HepG2 (cell line): ENCODE measurements around the gene SLC39A2. TPM values are rescaled to one million over a fixed set of nuclear protein-coding genes. Genes with fewer than 3 reads are reported as not detected.

ENCODE experiments used
- ATAC-seq: fragments of 200-7000 bp; cut with Tn5 transposase; 3 replicates; pipeline ENCODE4 v1.9.1; 2020; ENCODE audit warnings: mild to moderate bottlenecking, moderate library complexity
- Bru-seq: library from RNA; stranded (reverse); fragments of 400-500 nt; gene quantifications from one replicate; lab custom pipeline; 2021; lab: Mats Ljungman, UMichigan
- BruChase-seq, 2 experiments: library from RNA; stranded (reverse); fragments of 400-500 nt; gene quantifications; one replicate each; lab custom pipeline; 2021; lab: Mats Ljungman, UMichigan
- BruUV-seq: library from RNA; stranded (reverse); fragments of 400-500 nt; replicated peaks from 2 replicates; lab custom pipeline; 2021; lab: Mats Ljungman, UMichigan
- CTCF ChIA-PET: fragments of 300-600 bp; formaldehyde crosslinking; extraction: SDS; loops from one replicate; lab custom pipeline; 2021; ENCODE audit warnings: low total read pairs, inconsistent platforms, low intra/inter-chr PET ratio; lab: Yijun Ruan, JAX
- POLR2A ChIA-PET: fragments of 350-600 bp; sonication (Branson Sonifier 250); formaldehyde crosslinking; loops from one replicate; lab custom pipeline; 2020; ENCODE audit warnings: antibody characterized with exemption, inconsistent platforms; lab: Yijun Ruan, JAX
- DNase-seq: peaks from one replicate; pipeline ENCODE4 v3.0.0-alpha.2; 2015; ENCODE audit warnings: low spot score
- FAIRE-seq: peaks from 3 replicates; lab custom pipeline; 2011; peaks lifted over from hg19 to GRCh38; lab: Jason Lieb, UNC
- H2AFZ ChIP-seq: one replicate; pipeline ENCODE4 v1.6.1; 2011; ENCODE audit warnings: low read length, inconsistent platforms
- H3K27ac ChIP-seq: fragments of 300-600 bp; 3 replicates; pipeline ENCODE4 v1.8.0; 2011; ENCODE audit warnings: mixed run types, mild to moderate bottlenecking, mixed read lengths, low read length, inconsistent platforms; ENCODE audit not compliant: insufficient read depth; ENCODE audit errors: extremely low read length
- H3K27me3 ChIP-seq, 2 experiments: fragments of 200-600 bp in 1 of 2; 2 replicates in 1 of 2; 3 replicates in 1 of 2; pipeline versions ENCODE4 v1.6.0 to v1.8.0; 2011; ENCODE audit warnings: low read length in 2 of 2, mild to moderate bottlenecking in 2 of 2, moderate library complexity in 2 of 2, inconsistent platforms in 1 of 2; ENCODE audit not compliant: insufficient read depth in 2 of 2, control insufficient read depth in 1 of 2
- H3K36me3 ChIP-seq, 2 experiments: fragments of 200-600 bp in 1 of 2; replicated peaks in 1 of 2; 2 replicates in 1 of 2; 3 replicates in 1 of 2; pipeline versions ENCODE4 v1.5.1 to v1.8.0; 2011; ENCODE audit warnings: low read length in 2 of 2, inconsistent platforms in 1 of 2; ENCODE audit not compliant: insufficient read depth in 2 of 2, control insufficient read depth in 1 of 2
- H3K4me1 ChIP-seq: 2 replicates; pipeline ENCODE4 v1.5.1; 2012; ENCODE audit warnings: low read length, inconsistent platforms; ENCODE audit not compliant: insufficient read depth
- H3K4me2 ChIP-seq: 2 replicates; pipeline ENCODE4 v1.6.0; 2011; ENCODE audit warnings: low read depth, low read length, inconsistent platforms
- H3K4me3 ChIP-seq, 3 experiments: fragments of 200-600 bp in 1 of 3; sonication (generic), shearing (Covaris generic) in 1 of 3; replicated peaks in 1 of 3; 2 replicates each; pipeline ENCODE4 v1.5.1; 2011 to 2016; ENCODE audit warnings: low read length in 3 of 3, inconsistent platforms in 2 of 3, low read depth in 2 of 3, mild to moderate bottlenecking in 2 of 3, control low read depth in 1 of 3, mixed read lengths in 1 of 3; ENCODE audit not compliant: insufficient read depth in 1 of 3
- H3K79me2 ChIP-seq: one replicate; pipeline ENCODE4 v1.6.1; 2011; ENCODE audit warnings: low read length, inconsistent platforms; ENCODE audit not compliant: insufficient read depth
- H3K9ac ChIP-seq: 2 replicates; pipeline ENCODE4 v1.6.0; 2011; ENCODE audit warnings: mild to moderate bottlenecking, low read depth, low read length, inconsistent platforms; ENCODE audit not compliant: insufficient read depth
- H3K9me3 ChIP-seq: 2 replicates; pipeline ENCODE4 v1.5.1; 2012; ENCODE audit warnings: mild to moderate bottlenecking, low read length
- H4K20me1 ChIP-seq: 2 replicates; pipeline ENCODE4 v1.6.0; 2011; ENCODE audit warnings: inconsistent platforms, mild to moderate bottlenecking, low read length, moderate library complexity; ENCODE audit not compliant: insufficient read depth
- ARID3A ChIP-seq: IDR thresholded peaks from 2 replicates; pipeline ENCODE4 v1.6.1; 2012; ENCODE audit warnings: low read depth, low read length, improper control_type of control experiment
- CSRNP2 ChIP-seq: sonication (generic); formaldehyde crosslinking; conservative IDR thresholded peaks from 2 replicates; pipeline ENCODE4 v1.8.0; 2022; ENCODE audit warnings: low read depth, missing genetic modification reagents
- FOXJ3 ChIP-seq: sonication (generic); formaldehyde crosslinking; IDR thresholded peaks from 2 replicates; pipeline ENCODE4 v1.4.0; 2020; ENCODE audit warnings: missing genetic modification reagents, mild to moderate bottlenecking, borderline replicate concordance
- HCFC1 ChIP-seq: fragments of 150-350 bp; IDR thresholded peaks from 2 replicates; pipeline ENCODE4 v1.6.1; 2014; ENCODE audit warnings: low read depth, low read length
- HOXA9 ChIP-seq: sonication (generic); formaldehyde crosslinking; IDR thresholded peaks from 2 replicates; pipeline ENCODE4 v1.8.1; 2022; ENCODE audit warnings: missing genetic modification reagents, mild to moderate bottlenecking, moderate library complexity, borderline replicate concordance
- ZBTB37 ChIP-seq: sonication (generic); formaldehyde crosslinking; IDR thresholded peaks from 2 replicates; pipeline ENCODE4 v1.4.0; 2020; ENCODE audit warnings: mild to moderate bottlenecking, missing genetic modification reagents
- ZFP36L2 ChIP-seq: sonication (generic); formaldehyde crosslinking; IDR thresholded peaks from 2 replicates; pipeline ENCODE4 v1.4.0; 2020; ENCODE audit warnings: missing genetic modification reagents
- ZSCAN5A ChIP-seq: sonication (generic); formaldehyde crosslinking; IDR thresholded peaks from 2 replicates; pipeline ENCODE4 v1.8.0; 2022; ENCODE audit warnings: mild to moderate bottlenecking, missing genetic modification reagents, borderline replicate concordance
- WGBS: methylation state at CpG from one replicate; pipeline ENCODE4 v1.1.6; 2017; ENCODE audit warnings: low lambda C conversion rate; 5-methylcytosine and 5-hydroxymethylcytosine counted together
- in situ Hi-C: cut with HindIII; loops from 2 replicates; pipeline ENCODE4 v1.10.0; 2017; ENCODE audit warnings: low pct_unique_long_range_greater_than_20kb; ENCODE audit not compliant: extremely low pct_ligation_motif_present
- intact Hi-C: fragments of 100-400 bp; cut with micrococcal nuclease; formaldehyde crosslinking; loops from one replicate; pipeline ENCODE4 v1.10.0; 2022; ENCODE audit not compliant: unreplicated experiment
- long read RNA-seq, 2 experiments: library from RNA in 1 of 2; library from polyadenylated mRNA in 1 of 2; stranded (forward) in 1 of 2; unstranded in 1 of 2; transcript quantifications; one replicate each; pipeline ENCODE4 v2.0.0, GENCODE V29; 2019 to 2022
- polyA minus RNA-seq, 3 experiments: library from RNA; depleted of rRNA, polyadenylated mRNA; stranded (reverse); fragments of >200 nt; gene quantifications; 2 replicates each; pipeline ENCODE4 v1.2.3, GENCODE V29; 2011; ENCODE audit warnings: low replicate concordance in 1 of 3
- polyA plus RNA-seq, 8 experiments: library from polyadenylated mRNA; depleted of rRNA in 3 of 8; stranded (reverse) in 7 of 8; unstranded in 1 of 8; fragments of >200 nt; fragmentation: Illumina TruSeq in 4 of 8; extraction: Trizol in 4 of 8; gene quantifications; 2 replicates each; pipeline versions ENCODE4 v1.2.1 to v1.2.3, GENCODE V29; 2011 to 2016; ENCODE audit warnings: low read depth in 4 of 8, missing spikeins in 1 of 8, mixed read lengths in 1 of 8; ENCODE audit not compliant: insufficient read depth in 1 of 8
- total RNA-seq, 5 experiments: library from RNA; depleted of rRNA; stranded (reverse); fragments of >200 nt; fragmentation: Illumina TruSeq; extraction: Trizol; gene quantifications; 2 replicates each; pipeline ENCODE4 v1.2.3, GENCODE V29; 2016; ENCODE audit warnings: low read depth in 1 of 5

SLC39A2 gene
- total RNA-seq (2016; rRNA removed; fragmentation: Illumina TruSeq; extraction: Trizol) (0.11 TPM in 1 of 2 replicates, not detected in the other), polyA plus RNA-seq (2011; rRNA removed) (0.05 and 0.08 TPM in 2 replicates), polyA minus RNA-seq (2011; rRNA and poly(A)+ RNA removed; ENCODE audit: low replicate concordance) (0.80 TPM in 1 of 2 replicates, not detected in the other), Bru-seq, nascent RNA (percentile 21 among the genes with signal in this experiment), BruChase-seq, experiment 1, labeled RNA remaining after a 6-hour chase (percentile 23 among the genes with signal in this experiment), BruChase-seq, experiment 2, labeled RNA remaining after a 2-hour chase (percentile 16 among the genes with signal in this experiment)
- not detected in 2 replicates for total RNA-seq (2016; cell fraction: cytosol; rRNA removed; fragmentation: Illumina TruSeq; extraction: Trizol; ENCODE audit: low read depth)
- not detected in 2 replicates for total RNA-seq (2016; cell fraction: insoluble cytoplasmic fraction; rRNA removed; fragmentation: Illumina TruSeq; extraction: Trizol)
- not detected in 2 replicates for total RNA-seq (2016; cell fraction: membrane; rRNA removed; fragmentation: Illumina TruSeq; extraction: Trizol)
- total RNA-seq (2016; cell fraction: nucleus; rRNA removed; fragmentation: Illumina TruSeq; extraction: Trizol) = not detected in 2 replicates
- polyA plus RNA-seq (2011; cell fraction: cytosol; rRNA removed) = not detected in 2 replicates
- 0.19 and 0.23 TPM in 2 replicates for polyA plus RNA-seq (2011; cell fraction: nucleus; rRNA removed)
- polyA plus RNA-seq (2012) = not detected in 2 replicates
- not detected in 2 replicates for polyA plus RNA-seq (2016; cell fraction: cytosol; fragmentation: Illumina TruSeq; extraction: Trizol; ENCODE audit: low read depth)
- not detected in 2 replicates for polyA plus RNA-seq (2016; cell fraction: insoluble cytoplasmic fraction; fragmentation: Illumina TruSeq; extraction: Trizol; ENCODE audit: low read depth)
- polyA plus RNA-seq (2016; cell fraction: membrane; fragmentation: Illumina TruSeq; extraction: Trizol; ENCODE audit: low read depth) = not detected in 2 replicates
- polyA plus RNA-seq (2016; cell fraction: nucleus; fragmentation: Illumina TruSeq; extraction: Trizol; ENCODE audit: insufficient read depth, low read depth) = 0.37 TPM in 1 of 2 replicates, not detected in the other
- polyA minus RNA-seq (2011; cell fraction: cytosol; rRNA and poly(A)+ RNA removed) = not detected in 2 replicates
- not detected in 2 replicates for polyA minus RNA-seq (2011; cell fraction: nucleus; rRNA and poly(A)+ RNA removed)
- long read RNA-seq, experiment 1 = 0 reads
- long read RNA-seq, experiment 2 = 0 reads

GRCh38 chr14:20998674-20999366 lies at the start of gene SLC39A2:
Gene SLC39A2 (plus strand): TSS chr14:20999293. CDS start chr14:20999447, 154 bp downstream.
- H3K79me2 ChIP-seq = no peaks in the 10 kb centered on the region
- H3K9ac ChIP-seq = no peak within 1 kb of the TSS
- DNase-seq (no peak), ATAC-seq (no peak), FAIRE-seq (no peak)
- in situ Hi-C loops (loop anchor here (25.0 kb wide), 1 partner anchor 662 kb away; the partner anchor contains the start of genes CCNB1IP1 and PARP2), intact Hi-C loops (no loop called here)
- H3K27me3 ChIP-seq = 0 out of 5 replicates have a peak, but pooled peaks cover 0 to 1% of the 10 kb centered on the region in 2 experiments
- no TSS peak for BruUV-seq
- no peak within 1 kb of the TSS for H2AFZ ChIP-seq
- H3K27ac ChIP-seq = no peak within 1 kb of the TSS
- CTCF ChIA-PET = no interaction called here
- no peaks in the 10 kb centered on the region for H4K20me1 ChIP-seq
- POLR2A ChIA-PET = no interaction called here
- TF ChIP-seq FOXJ3 (no peak), ZSCAN5A (CRISPR knock-in tag) (no peak), HOXA9 (CRISPR knock-in tag) (no peak), ZBTB37 (CRISPR knock-in tag) (no peak), HCFC1 (no peak), ARID3A (no peak), ZFP36L2 (CRISPR knock-in tag) (no peak), CSRNP2 (CRISPR knock-in tag) (no peak)
- no peak within 1 kb of the TSS for H3K4me2 ChIP-seq
- 80% methylated on average over 6 of the region's 6 CpGs for WGBS
- peaks cover 17% of the 10 kb centered on the region for H3K4me1 ChIP-seq
- no peaks in the 10 kb centered on the region for H3K9me3 ChIP-seq
- peaks cover 16 to 29% of the 10 kb centered on the region in 2 experiments for H3K36me3 ChIP-seq
- no peak within 1 kb of the TSS for H3K4me3 ChIP-seq
